8988T (cell line): ENCODE results near the gene ARR3.
"Not testable (repeated sequence)": the region's sequence is repeated elsewhere in the genome, so short reads cannot be mapped to it uniquely, and the experiment has no call there.

Experiments used
- DNase-seq: peaks from one replicate; pipeline ENCODE4 v3.0.0; 2011

ARR3 gene

GRCh38 chrX:70268034-70268433 is at the start of gene ARR3:
Gene ARR3, plus strand, starts transcription at chrX:70268334. Its CDS starts 1,052 bp downstream, at chrX:70269386.
- no peak for DNase-seq

GRCh38 chrX:70219938-70220764 is 48.0 kb upstream of the ARR3 start:
- no peak for DNase-seq

- no peak for DNase-seq
Observed at GRCh38 chrX:70226048-70226447, 42.1 kb upstream of the ARR3 start.

- DNase-seq: no peak
Observed at GRCh38 chrX:70226687-70227086, 41.4 kb upstream of the ARR3 start.

GRCh38 chrX:70231666-70232065 is 36.5 kb upstream of the ARR3 start:
- DNase-seq: no peak

GRCh38 chrX:70234355-70234754 is 33.8 kb upstream of the ARR3 start, which contains the start of gene AWAT1:
Gene AWAT1, plus strand, starts transcription at chrX:70234655. Its CDS starts 41 bp downstream, at chrX:70234696.
- no peak for DNase-seq

- no peak for DNase-seq
Observed at GRCh38 chrX:70240751-70241150, 27.4 kb upstream of the ARR3 start.

- no peak for DNase-seq
Observed at GRCh38 chrX:70241501-70241900, 26.6 kb upstream of the ARR3 start.

- DNase-seq: not testable (repeated sequence)
Observed at GRCh38 chrX:70243601-70244000, 24.5 kb upstream of the ARR3 start.

- no peak for DNase-seq
Observed at GRCh38 chrX:70244881-70245280, 23.3 kb upstream of the ARR3 start.

- DNase-seq: no peak
Observed at GRCh38 chrX:70247252-70247651, 20.9 kb upstream of the ARR3 start.

- no peak for DNase-seq
Observed at GRCh38 chrX:70252491-70252890, 15.6 kb upstream of the ARR3 start.

- no peak for DNase-seq
Observed at GRCh38 chrX:70253377-70254062, 14.6 kb upstream of the ARR3 start.

GRCh38 chrX:70254063-70254400 is 14.1 kb upstream of the ARR3 start:
- no peak for DNase-seq

GRCh38 chrX:70254909-70255308 is 13.2 kb upstream of the ARR3 start:
- DNase-seq: no peak

GRCh38 chrX:70255452-70255851 is 12.7 kb upstream of the ARR3 start:
- DNase-seq: no peak

- DNase-seq: no peak
Observed at GRCh38 chrX:70257423-70258288, 10.5 kb upstream of the ARR3 start.

GRCh38 chrX:70260104-70260503 is 8.0 kb upstream of the ARR3 start, which contains the start of gene P2RY4:
Gene P2RY4, minus strand, starts transcription at chrX:70260204. Its CDS starts 580 bp downstream, at chrX:70259624.
- no peak for DNase-seq

- DNase-seq: no peak
Observed at GRCh38 chrX:70262952-70263567, 5.1 kb upstream of the ARR3 start.

GRCh38 chrX:70264784-70265183 is 3.4 kb upstream of the ARR3 start:
- DNase-seq: no peak

- not testable (repeated sequence) for DNase-seq
Observed at GRCh38 chrX:70274029-70274428, 5.9 kb downstream of the ARR3 start.

- no peak for DNase-seq
Observed at GRCh38 chrX:70279081-70279480, 10.9 kb downstream of the ARR3 start.

GRCh38 chrX:70280573-70280972 is 12.4 kb downstream of the ARR3 start:
- no peak for DNase-seq
